LNCaP clone FGC (cell line): ENCODE results near the gene RDH13.

Source experiments
- DNase-seq: peaks from one replicate; pipeline ENCODE4 v3.0.0-alpha.2; 2011; ENCODE audit warnings: low read depth
- H3K4me3 ChIP-seq: 2 replicates; pipeline ENCODE4 v1.5.1; 2011; ENCODE audit warnings: mild to moderate bottlenecking, low read depth, low read length, control low read depth
- CTCF ChIP-seq: IDR thresholded peaks from 2 replicates; pipeline ENCODE4 v1.5.1; 2012; ENCODE audit warnings: mild to moderate bottlenecking; ENCODE audit not compliant: control insufficient read depth, insufficient read depth; ENCODE audit errors: extremely low read depth

RDH13 gene

GRCh38 chr19:55047951-55048350 is 15.0 kb downstream of the RDH13 start:
- no peak for DNase-seq
- TF ChIP-seq CTCF = no peak
- H3K4me3 ChIP-seq = no peak overlapping the region

GRCh38 chr19:55046975-55047622 is 15.8 kb downstream of the RDH13 start:
- DNase-seq = no peak
- no peak for TF ChIP-seq CTCF
- no peak overlapping the region for H3K4me3 ChIP-seq

GRCh38 chr19:55044771-55045716 is 17.9 kb downstream of the RDH13 start:
- no peak for TF ChIP-seq CTCF
- H3K4me3 ChIP-seq = no peak overlapping the region
- DNase-seq = no peak

- no peak for TF ChIP-seq CTCF
- DNase-seq = no peak
- no peak overlapping the region for H3K4me3 ChIP-seq
Measured at GRCh38 chr19:55044286-55044685, 18.7 kb downstream of the RDH13 start.

- H3K4me3 ChIP-seq = no peak overlapping the region
- TF ChIP-seq CTCF = no peak
- no peak for DNase-seq
Measured at GRCh38 chr19:55042688-55043087, 20.3 kb downstream of the RDH13 start.

- DNase-seq = no peak
- no peak overlapping the region for H3K4me3 ChIP-seq
- no peak for TF ChIP-seq CTCF
Measured at GRCh38 chr19:55042344-55042678, 20.6 kb downstream of the RDH13 start.
